GM18499 (cell line): ENCODE measurements around the gene LOXHD1.

Experiments used
- ATAC-seq: cut with Tn5 transposase; IDR thresholded peaks from one replicate; pipeline ENCODE4 v1.9.1; 2021; ENCODE audit warnings: moderate number of reproducible peaks; ENCODE audit not compliant: insufficient read depth, unreplicated experiment

LOXHD1 gene

DNA sequence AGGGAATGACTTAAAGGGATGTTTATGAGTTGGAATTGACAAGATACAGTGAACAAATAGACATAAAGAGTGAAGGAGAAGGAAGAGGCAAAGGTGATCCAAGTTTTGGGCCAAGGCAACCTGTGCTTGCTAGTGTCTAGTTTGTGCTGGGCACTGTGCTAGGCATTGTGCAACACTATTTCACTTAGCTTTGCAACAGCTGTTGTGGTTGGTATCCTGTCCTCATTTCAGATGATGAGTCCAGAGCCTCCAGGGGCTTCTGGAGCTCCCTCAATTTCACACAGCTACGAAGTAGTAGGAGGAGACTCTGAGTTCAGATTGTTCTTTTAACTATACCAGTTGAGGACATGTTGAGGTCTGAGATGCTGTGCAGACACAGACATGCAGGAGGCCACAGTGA, 18.1 kb upstream of the LOXHD1 start:
- ATAC-seq: no peak

DNA sequence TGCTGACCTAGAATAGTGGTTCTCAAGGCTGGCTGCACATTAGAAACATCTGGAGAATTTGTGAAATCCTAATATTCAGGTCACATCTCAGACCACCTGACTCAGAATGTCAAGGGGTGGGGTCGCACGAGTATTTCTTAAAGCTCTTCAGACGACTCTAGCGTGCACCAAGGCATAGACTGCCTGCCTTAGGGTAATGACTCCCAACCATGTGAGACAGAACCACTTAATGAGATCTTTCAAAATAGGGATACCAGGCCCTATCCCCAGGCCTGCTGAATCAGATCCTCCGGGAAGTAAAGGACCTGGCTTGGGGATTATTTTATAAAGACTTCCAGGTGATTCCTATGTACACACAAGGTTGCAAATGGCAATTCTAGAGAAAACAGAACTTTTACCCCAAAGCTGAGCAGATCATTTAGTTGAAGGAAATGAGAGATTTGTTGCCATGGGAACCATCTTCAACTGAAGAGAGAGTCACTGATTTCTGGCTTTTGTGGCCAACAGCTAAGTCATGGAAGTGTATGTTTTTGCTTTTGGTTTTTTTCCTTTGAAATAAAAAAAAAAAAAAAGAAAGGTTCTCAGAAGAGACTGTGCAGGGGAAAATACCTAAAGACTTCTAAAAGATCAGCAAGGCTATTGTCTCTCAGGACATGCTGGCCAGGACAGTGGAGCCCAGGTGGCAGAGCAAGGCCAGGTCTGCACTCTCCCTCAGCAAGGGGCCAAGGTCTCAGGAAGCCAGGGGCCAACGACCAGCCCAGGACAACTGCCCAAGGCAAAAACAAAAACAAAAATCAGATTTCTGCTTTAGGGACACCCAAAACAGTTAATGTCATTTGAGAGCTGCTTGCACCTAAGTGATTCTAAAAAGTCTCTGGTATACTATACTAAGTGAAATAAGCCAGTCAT, 15.3 kb upstream of the LOXHD1 start:
- ATAC-seq: no peak

DNA sequence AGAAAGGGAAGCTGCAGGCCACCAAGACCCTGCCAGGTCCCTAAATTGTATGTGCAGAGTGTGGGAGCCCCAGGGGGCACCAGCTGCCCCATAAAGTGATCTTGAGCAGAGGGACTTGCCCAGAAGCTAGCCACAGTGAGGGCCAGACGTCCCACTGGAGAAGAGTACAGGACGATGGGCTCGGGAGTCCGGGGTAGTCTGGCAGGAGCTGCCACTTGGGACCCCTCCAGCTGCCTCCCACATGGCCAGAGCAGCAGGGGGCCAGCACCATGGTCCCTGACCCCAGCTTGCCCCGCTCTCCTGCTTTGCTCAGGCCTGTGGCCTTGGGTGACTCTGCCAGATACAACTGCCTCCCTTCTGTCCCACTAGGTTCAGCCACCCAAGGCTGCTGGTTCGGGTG, 11.7 kb upstream of the LOXHD1 start:
- ATAC-seq: no peak

DNA sequence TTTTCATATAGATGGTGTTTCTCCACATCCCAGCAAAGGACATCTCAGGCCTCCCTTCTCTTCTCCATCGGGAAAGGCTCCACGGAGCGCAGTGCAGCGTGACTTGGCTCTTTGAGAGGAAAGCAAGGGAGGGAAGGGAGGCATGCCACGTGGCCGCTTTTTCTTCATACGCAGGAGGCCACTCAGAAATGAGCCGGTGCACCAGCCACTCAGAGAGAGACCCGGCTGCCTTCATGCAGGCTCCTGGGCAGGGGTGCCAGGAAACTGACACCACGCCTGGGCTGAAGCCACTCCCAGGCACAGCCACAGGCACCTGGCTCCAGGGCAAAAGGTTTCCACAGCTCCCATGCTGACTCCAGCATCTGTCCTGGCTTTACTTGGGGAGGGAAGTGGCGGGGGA, 11.1 kb upstream of the LOXHD1 start:
- ATAC-seq: no peak

DNA sequence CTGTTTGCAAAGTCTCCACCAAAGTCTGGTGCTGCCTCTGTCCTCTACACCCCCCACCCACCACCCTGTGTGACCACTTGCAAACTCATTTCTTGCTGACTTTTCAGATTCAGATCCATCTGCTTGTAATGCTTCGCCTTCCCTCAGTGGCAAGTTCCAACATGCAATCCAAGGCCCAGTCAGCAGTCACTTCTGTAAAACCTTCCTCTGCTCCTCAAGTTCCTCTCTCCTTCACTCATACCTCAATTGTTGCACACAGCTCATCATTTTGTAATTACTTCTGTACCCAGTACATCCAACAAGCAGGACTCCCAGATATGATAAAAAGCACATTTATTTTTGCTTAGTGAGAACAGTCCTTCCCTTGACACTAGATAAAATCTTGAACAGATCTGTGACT, 6.5 kb upstream of the LOXHD1 start:
- ATAC-seq: no peak

DNA sequence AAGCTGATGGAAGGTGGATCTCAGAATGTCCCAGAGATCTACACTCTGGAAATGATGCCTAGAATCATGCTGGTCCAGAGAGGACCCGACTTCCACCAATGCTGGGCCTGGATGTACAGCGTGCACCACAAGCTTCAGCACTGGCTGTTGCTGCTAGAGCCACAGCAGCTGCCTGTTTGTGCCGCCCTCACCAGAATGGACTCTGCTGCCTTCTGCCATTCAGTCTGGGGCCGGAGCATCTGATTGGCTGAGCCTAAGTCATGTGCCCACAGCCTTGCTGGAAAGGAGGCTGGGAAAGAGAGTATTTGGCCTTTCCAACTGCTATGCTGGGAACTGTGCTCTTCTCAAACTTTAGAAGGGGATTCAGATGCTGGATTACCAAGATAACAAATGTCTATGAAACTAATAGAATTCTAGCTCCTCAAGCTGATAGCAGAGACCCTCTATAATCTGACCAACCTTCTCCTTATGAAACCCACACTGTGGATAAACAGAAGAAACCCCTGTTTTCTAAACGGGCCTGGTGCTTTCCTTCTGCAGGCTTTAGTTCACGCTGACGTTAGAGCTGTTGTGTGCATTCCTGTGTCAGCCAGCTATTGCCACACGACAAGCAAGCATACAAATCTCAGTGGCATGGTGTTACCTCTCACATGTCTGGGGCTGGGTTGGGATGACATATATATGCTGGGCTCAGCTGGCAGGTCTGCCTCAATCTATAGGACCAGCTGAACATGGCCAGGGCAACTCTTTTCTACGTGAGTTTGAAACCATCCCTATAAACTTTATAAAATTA, 4.1 kb upstream of the LOXHD1 start:
- no peak for ATAC-seq

DNA sequence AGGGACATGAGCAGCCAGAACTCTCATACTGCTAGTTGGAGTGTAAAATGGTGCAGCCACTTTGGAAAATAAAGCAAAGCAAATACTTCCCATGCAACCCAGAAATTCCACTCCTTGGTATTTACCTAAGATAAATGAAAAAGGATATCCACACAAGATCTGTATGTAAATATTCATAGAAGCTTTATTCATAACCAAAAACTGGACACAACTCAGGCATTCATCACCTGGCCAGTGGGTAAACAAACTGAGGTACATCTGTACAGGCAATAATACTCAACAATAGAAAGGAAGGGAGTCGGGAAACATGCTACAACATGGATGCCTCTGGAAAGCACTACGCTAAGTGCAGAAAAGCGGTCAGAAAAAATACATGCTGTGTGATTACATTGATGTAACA, 2.5 kb upstream of the LOXHD1 start:
- no peak for ATAC-seq

DNA sequence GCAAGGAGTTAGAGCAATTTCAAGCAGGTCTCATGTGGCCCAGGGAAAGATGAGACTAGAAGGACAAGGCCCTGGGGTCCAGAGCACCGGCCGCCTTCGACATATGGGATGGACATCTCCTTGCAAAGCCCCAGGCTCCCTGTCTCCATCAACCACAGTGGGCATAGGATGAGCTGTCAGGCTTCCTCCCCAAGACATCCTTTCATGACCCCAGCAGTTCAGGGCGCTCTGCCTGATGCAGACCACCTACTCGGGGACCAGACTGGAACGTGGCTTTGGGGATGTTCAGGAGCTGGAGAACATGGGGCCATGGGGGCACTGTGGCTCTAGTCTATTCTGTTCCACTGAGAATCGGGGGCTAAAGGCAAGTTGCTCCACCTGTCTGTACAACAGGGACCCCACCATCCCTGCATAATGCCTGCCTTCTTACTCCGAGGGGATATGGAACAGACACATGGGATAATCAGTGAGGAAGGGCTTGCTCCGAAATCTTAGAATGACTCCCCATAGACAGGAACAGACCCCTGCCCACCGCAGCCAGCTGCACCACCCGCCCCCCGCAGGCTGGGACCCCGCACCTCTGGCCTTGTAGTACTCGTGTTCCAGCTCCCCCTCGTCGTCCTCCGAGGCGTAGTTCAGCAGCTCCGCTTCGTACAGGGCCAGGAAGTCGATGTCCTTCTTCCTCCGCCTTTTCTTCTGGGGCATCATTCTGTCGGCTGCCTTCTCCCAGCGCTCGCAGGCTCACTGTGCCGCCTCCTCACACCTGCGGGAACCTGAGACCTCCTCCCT, 500 bp downstream of the LOXHD1 start:
- no peak for ATAC-seq

DNA sequence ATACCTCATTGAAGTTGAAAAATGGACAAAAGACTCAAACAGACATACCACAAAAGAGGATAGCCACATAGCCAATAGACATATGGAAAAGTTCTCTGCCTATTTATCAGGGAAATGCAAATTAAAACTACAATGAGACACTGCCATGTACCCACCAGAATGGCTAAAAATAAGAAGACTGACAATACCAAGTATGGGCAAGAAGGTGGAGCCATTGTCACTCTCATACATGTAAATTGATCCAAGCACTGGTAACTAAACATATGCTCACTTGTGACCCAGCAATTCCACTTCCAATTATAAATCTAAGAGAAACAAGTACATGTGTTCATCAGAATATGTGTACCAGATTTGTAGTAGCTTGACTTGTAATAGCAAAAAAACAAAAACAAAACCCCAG, 4.6 kb downstream of the LOXHD1 start:
- no peak for ATAC-seq

DNA sequence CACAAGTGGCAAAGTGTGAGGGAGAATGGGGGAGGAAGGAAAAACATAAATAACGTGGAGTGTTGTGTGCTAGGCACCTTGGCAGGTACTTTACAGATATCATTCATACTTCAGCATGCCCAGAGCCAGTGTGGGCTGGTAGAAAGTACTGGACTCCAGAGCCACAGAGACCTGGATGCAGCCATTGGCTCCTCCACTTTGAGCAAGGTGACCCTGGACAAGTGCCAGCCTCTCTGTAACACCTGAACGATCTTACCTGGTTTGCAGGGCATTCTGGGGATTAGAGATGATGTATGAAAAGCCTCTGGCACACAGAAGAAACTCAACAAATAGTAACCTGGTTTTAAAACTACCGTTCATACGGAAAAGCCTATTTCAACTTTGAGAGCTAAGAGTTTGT, 6.3 kb downstream of the LOXHD1 start:
- ATAC-seq: no peak

DNA sequence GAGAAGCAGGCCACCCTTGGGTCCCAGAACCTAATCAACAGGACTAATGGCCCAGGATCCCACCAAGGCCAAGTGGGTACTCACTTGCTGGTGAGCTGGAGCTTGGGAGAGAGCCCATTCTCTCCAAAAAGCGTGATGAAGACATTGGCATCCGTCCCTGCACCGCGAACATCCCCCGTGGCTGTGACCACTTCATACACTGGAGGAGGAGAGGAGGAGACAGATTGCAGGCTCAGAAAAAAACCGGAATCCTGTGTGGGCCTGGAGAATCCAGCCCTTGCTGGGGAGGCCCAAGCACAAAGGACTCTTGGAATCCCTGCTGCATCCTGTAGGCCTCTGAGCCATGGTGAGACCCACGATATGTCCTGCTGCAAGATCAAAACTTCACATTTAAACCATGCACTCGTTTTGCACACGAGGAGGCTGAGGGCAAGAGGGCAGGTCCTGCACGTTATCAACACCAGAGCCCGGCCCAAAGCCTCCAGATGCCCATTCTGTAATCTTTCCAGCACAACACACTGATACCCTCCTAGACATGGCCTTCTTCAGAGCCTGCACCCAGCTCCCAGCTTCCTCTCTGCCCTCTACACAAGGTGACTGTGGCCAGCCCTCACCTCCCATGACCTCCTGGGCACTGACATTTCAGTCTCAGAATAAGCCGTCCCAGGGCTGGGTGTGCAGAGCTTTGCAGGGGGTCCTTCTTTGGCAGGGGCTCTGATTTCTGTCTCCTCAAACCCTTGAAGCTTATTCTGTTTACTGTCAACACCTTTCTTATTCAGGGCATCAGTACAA, 7.8 kb downstream of the LOXHD1 start:
- no peak for ATAC-seq

DNA sequence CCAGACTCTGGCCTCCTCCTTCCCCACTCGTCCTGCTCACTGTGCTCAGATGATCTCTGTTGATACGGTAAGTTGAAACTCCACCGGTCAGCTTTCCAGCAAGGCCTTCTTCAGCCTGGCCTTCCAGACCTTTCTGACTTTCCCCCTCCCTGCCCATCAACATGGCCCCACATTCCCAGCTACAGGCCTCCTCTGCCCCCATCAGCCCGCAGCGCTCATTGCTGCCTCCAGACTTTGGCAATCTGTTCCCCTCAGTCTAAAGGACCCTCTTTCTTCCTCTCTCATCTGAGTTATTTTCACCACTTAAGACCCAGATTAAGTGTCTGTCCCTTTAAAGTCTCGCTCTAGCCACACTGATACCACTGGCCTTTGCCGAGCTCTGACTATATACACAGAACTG, 10.6 kb downstream of the LOXHD1 start:
- no peak for ATAC-seq

DNA sequence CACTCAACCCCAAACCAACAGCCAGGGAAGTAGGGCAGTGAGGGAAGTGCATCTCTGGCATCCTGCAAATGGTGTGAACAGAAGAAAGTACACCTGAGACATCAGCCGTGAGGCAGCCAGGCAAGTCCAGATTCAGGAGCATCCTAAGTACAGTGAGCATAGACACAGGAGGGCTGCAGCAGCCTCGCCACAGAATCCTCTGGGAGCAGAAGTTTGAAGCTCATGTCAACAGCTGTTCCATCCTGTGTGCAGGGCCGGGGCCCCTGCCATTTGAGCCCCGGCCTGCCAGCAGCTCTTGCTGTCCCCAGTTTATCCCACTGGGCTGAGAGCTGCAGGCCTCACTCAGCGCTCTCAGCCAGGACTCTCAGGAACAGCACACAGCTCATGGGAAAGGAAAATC, 14.5 kb downstream of the LOXHD1 start:
- ATAC-seq: no peak

DNA sequence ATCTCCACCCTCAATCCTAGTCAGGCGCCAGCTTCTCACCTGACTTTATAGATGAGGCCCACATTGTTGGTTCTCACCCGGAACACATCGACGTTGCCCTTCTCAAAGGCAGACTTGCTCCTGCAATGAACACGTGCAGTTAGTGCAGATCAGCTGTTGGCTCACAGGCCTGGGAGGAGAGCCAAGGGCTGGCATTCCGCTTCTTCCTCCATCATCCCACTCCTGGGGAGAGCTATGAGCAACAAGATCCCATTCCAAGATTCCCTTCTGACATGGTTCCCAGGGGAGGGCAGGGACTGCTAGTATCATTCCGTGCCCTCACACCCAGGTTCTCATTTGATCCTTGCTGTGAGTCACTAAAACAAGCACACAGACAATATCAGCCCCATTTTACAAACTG, 15.1 kb downstream of the LOXHD1 start:
- no peak for ATAC-seq

DNA sequence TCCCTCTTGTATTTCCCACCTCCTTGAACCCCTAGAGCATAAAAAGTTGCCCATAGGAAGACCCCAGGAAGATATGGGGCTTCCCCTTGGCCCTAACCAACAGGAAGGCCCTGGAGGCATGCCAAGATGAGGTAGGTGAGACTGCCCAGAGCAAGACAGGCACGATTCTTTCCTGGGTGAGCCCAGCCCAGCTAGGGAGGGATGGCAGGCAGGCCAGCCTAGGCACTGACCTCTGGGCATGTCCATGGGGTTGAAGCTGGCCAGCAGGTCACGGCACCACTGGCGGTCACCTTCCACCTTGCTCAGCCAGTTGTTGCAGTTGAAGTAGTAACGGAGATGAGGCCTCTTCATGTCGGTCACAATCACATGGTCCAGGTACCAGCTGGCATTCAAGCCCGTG, 17.6 kb downstream of the LOXHD1 start:
- ATAC-seq: no peak

DNA sequence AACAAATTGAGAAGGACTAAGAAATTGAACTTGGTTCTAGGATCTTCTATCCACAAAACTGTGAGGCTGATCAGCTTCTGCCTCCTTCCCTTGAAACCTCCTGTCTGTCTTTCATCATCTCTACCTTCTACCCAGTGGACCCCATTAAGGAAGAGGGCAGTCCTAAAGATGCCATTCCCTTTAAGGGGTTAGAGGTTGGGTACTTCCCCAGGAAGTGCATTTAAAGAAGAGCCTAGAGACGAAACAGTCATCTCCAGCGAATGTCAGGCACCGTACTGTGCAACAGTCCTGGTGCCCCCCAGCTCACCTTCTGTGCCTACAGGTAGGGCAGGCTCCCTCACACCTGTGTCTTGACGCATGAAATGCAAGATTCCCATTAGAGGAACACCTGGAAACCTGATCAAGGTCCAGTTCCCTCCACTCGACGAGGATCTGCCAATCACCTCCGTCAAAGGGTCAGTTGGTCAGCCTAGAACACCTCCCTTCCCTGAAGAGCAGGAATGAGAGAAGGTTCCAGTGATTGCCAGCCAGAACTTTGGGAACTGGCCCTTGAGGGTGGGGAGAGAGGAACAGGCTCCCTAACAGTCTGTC, 20.9 kb downstream of the LOXHD1 start:
- no peak for ATAC-seq

DNA sequence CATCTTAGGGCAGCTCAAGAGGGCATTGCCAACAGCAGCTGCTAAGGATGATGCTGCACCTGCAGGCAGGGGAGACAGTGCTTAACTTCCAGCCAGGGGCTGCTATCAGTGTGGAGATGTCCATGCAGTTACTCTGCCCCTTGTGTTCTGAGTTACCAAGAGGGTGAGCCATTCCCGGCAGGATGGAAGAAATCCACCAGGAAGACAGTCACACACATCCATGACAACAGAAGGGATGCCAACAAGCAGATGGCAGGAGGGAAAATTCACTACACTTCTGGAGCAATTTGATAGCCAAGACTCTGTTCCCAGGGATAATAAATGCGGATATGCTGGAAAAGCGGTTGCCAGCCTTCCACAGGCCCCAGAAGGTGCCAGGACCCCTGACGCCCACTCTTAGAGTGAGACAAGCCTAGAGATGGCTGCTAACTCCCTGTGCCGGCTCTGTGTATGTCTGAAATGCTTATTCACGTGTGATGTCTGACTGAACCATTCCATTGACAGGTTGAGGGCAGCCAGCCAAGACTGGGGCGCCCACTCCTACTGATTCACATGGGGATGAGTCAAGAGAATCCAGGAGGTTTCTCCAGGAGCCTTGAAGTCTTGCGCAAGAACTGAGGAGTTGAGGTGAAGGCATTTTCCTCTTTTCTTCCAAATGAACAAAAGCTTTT, 24.5 kb downstream of the LOXHD1 start:
- ATAC-seq: no peak

DNA sequence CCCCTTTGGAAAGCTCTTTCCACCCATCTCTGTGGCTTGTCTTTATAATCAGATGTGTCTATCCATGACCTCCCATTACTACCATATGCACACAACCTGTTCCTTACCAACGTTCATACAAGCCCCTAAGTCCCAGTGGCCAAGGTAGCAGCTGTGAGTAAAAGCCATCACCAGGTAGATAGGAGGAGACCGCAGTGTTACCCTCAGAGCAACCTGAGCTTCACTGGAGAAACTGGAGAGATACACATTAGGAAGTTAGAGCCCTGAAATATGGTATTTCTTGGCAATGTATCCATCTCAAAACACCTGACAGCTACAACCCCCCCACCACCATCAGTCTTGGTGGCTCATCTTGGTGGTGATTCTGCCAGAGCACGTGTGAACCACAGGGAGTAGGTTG, 26.0 kb downstream of the LOXHD1 start:
- no peak for ATAC-seq

DNA sequence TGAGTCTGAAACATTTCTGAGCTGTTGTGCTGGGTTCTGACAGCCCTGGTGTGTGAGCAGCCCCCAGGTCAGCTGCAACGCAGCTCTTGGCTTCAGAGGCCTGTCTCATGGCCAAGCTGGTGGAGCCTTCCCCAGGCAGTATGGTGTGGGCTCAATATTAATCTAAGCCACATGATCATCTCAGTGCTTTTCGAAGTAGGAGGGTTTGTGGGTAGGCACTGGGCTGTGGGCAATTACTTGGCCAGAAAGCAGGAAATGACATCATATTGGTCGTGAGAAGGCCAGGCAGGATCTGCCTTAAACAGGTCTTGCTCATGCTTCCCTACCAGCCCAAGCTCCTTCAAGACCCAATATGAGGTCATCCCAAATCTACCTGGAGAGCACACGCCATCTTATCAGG, 26.9 kb downstream of the LOXHD1 start:
- no peak for ATAC-seq
